Bronchial epithelial cell (primary cell): ENCODE measurements around the gene GFM2. TPM values are rescaled to one million over a fixed set of nuclear protein-coding genes. Genes with fewer than 3 reads are reported as not detected.
"Not testable (repeated sequence)": the region's sequence is repeated elsewhere in the genome, so short reads cannot be mapped to it uniquely, and the experiment has no call there.

Experiments used
- DNase-seq: peaks from one replicate; pipeline ENCODE4 v3.0.0-alpha.2; 2010; ENCODE audit warnings: low read depth
- FAIRE-seq: peaks from 2 replicates; lab custom pipeline; 2011; peaks lifted over from hg19 to GRCh38; lab: Jason Lieb, UNC
- H3K27me3 ChIP-seq: 2 replicates; pipeline ENCODE4 v1.5.1; 2011; ENCODE audit warnings: low read length; ENCODE audit not compliant: control insufficient read depth, insufficient read depth
- H3K36me3 ChIP-seq: 2 replicates; pipeline ENCODE4 v1.5.1; 2011; ENCODE audit warnings: low read length; ENCODE audit not compliant: control insufficient read depth, insufficient read depth
- H3K4me3 ChIP-seq: 2 replicates; pipeline ENCODE4 v1.5.1; 2011; ENCODE audit warnings: mild to moderate bottlenecking, low read depth, low read length, control low read depth
- CTCF ChIP-seq: IDR thresholded peaks from 2 replicates; pipeline ENCODE4 v1.5.1; 2011; ENCODE audit warnings: mild to moderate bottlenecking, moderate library complexity, low read length, control low read depth, inconsistent platforms; ENCODE audit not compliant: insufficient read depth, severe bottlenecking
- total RNA-seq: library from RNA; depleted of rRNA; stranded (reverse); fragments of >200 nt; gene quantifications from 2 replicates; pipeline ENCODE4 v1.2.1, GENCODE V29; 2014

Gene GFM2
- total RNA-seq, 1 donor from 2014 or later, result 40.0 TPM

- no peak for FAIRE-seq
- Histone ChIP-seq H3K36me3 (peaks cover 1% of the 10 kb centered on the region), H3K4me3 (peak overlapping the region; percentile 64), H3K27me3 (no peaks in the 10 kb centered on the region)
- no peak for DNase-seq
- TF ChIP-seq CTCF, result no peak
Observed at GRCh38 chr5:74765929-74766328, 988 bp downstream of the GFM2 start.

- FAIRE-seq, result no peak
- no peak overlapping the region for H3K4me3 ChIP-seq
Observed at GRCh38 chr5:74765201-74765600, 1.7 kb downstream of the GFM2 start.

GRCh38 chr5:74763504-74763903 lies 3.4 kb downstream of the GFM2 start:
- no peaks in the 10 kb centered on the region for H3K36me3 ChIP-seq
- no peak for TF ChIP-seq CTCF
- FAIRE-seq, result no peak
- peak; percentile 63 for DNase-seq
- H3K4me3 ChIP-seq, result no peak overlapping the region
- H3K27me3 ChIP-seq, result no peaks in the 10 kb centered on the region

More at GRCh38 chr5:74765201-74765600, 1.7 kb downstream of the GFM2 start:
- no peak for TF ChIP-seq CTCF
- no peaks in the 10 kb centered on the region for H3K27me3 ChIP-seq
- no peaks in the 10 kb centered on the region for H3K36me3 ChIP-seq
- DNase-seq, result peak; percentile 27

- Histone ChIP-seq H3K27me3 (no peaks in the 10 kb centered on the region), H3K36me3 (no peaks in the 10 kb centered on the region), H3K4me3 (no peak overlapping the region)
- no peak for TF ChIP-seq CTCF
- FAIRE-seq (no peak), DNase-seq (peak; percentile 98)
Observed at GRCh38 chr5:74762599-74762998, 4.3 kb downstream of the GFM2 start.

- FAIRE-seq, result no peak
- peak; percentile 54 for DNase-seq
- H3K36me3 ChIP-seq, result peaks cover 5% of the 10 kb centered on the region
- no peak for TF ChIP-seq CTCF
- H3K4me3 ChIP-seq, result no peak overlapping the region
- no peaks in the 10 kb centered on the region for H3K27me3 ChIP-seq
Observed at GRCh38 chr5:74761241-74761640, 5.7 kb downstream of the GFM2 start.

- not testable (repeated sequence) for DNase-seq, H3K27me3 ChIP-seq, H3K36me3 ChIP-seq, H3K4me3 ChIP-seq, FAIRE-seq
Observed at GRCh38 chr5:74748742-74749141, 18.2 kb downstream of the GFM2 start.
